T-helper 2 cell treated with Interferon-gamma antibody and Interleukin-4, amounts not matched to agents 100 ng/mL and 5 ng/mL, for 36 hours (primary cell): ENCODE results near the gene SERPINB3. TPM values are rescaled to one million over a fixed set of nuclear protein-coding genes. Genes with fewer than 3 reads are reported as not detected.
"Not testable (repeated sequence)": the region's sequence is repeated elsewhere in the genome, so short reads cannot be mapped to it uniquely, and the experiment has no call there.

Experiments used
- intact Hi-C: fragments of 100-400 bp; cut with micrococcal nuclease; formaldehyde crosslinking; loops from one replicate; pipeline ENCODE4 v1.15.1; 2023
- total RNA-seq: library from RNA; stranded (reverse); gene quantifications from 2 replicates; pipeline ENCODE4 v1.2.3, GENCODE V29; 2022

SERPINB3 gene
- total RNA-seq, 1 donor from 2014 or later = not detected

DNA sequence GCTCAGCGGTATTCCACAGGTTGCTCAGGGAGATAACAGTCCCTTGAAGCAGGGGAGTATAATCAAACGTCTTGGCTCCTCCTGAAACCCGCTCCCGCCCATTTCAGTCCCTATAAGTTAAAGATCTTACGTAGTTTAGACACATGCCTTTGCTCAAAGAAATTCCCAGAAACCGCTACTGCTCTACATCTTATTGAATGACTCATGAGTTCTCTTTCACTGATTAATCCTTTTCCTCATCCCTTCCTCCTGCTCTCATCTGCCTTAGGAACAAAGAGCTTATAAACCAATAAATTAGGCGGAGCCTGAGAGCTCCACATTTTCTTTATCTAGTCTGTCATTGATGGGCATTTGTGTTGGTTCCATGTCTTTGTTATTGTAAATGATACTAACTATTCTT lies 13.5 kb downstream of the SERPINB3 start:
- intact Hi-C loops = no loop called here

DNA sequence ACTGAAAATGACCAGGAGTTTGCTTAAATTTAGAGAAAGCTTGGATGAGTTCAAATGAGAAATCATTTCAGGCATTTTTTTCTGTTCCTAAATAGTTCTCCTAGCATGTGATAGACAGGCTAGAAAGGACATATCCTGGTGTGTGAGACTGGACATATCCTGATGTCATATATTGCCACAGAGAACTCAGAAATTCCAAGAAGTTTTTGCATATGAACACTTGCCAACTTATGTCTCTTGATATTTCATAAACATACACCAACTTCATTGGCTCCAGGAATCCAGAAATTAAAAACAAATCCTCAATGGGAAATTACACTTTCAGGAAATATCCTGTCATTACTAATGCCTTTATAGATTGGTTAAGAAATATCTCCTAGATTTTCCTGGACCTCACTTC lies 14.8 kb downstream of the SERPINB3 start:
- intact Hi-C loops = no loop called here

GRCh38 chr18:63644694-63645093 lies 17.0 kb downstream of the SERPINB3 start:
- intact Hi-C loops = not testable (repeated sequence)

- intact Hi-C loops = not testable (repeated sequence)
Observed at GRCh38 chr18:63644142-63644541, 17.6 kb downstream of the SERPINB3 start, which contains the start of gene SERPINB4. TSS of gene SERPINB4 (minus strand) at chr18:63644256. CDS start at chr18:63643577, 679 bp downstream.

- intact Hi-C loops = not testable (repeated sequence)
Observed at GRCh38 chr18:63642668-63643356, 18.9 kb downstream of the SERPINB3 start.

DNA sequence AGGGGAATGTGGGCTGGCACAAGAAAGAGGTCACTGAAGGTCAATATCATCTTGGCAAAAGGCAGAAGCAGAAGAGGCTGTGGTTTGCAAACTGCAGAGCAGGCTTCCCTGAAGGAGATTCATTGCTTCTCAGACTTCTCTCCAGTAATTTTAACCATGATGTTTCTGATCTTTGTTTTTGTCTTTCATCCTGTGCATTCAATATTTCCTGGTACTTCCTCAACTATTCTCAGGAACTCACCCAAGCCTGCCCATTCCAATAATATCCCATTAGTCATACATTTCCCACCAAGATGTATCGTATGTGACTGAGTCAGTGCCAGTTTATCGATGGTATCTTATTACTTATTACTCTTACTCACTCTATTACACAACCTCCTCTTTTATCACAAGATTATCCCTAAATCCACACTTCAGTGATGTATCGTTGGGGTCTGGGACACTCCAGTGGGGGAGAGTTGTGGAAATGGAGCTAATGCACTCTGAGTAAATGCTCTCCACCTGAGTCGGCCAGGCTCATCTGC lies 20.5 kb downstream of the SERPINB3 start:
- intact Hi-C loops = not testable (repeated sequence)

DNA sequence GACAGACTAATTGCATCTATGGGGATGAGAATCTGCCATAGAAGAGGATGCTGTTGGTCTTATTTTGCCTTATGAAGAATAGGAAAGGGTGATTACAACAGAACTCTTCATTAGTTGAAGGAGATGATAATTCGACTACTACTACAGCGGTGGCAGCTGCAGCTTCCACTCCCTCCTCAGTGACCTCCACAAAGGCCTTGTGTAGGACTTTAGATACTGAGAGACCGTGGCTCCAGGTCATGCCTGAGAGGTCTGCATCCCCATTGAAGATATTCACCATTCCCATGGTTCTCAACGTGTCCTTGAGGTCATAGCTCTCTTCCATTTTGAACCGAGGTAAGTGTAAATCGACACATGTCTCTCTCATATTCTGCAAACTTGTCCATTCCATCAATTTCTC lies 24.0 kb downstream of the SERPINB3 start:
- intact Hi-C loops = no loop called here

DNA sequence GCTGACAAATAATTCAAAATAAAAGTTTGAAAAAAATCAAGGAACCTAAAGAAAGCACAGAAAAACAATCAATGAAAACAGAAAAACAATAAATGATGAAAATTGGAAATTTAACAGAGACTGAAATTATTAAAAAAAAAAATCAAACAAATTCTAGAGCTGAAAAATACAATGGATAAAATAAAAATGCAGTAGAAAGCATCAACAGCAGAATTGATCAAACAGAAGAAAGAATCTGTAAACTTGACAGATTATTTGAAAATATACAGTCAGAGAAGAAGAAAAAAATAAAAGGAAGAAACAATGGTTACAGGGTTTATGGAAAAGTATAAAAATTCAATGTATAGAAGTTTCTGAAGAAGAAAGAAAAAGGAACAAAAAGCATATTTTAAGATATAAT lies 33.9 kb downstream of the SERPINB3 start:
- intact Hi-C loops = no loop called here

DNA sequence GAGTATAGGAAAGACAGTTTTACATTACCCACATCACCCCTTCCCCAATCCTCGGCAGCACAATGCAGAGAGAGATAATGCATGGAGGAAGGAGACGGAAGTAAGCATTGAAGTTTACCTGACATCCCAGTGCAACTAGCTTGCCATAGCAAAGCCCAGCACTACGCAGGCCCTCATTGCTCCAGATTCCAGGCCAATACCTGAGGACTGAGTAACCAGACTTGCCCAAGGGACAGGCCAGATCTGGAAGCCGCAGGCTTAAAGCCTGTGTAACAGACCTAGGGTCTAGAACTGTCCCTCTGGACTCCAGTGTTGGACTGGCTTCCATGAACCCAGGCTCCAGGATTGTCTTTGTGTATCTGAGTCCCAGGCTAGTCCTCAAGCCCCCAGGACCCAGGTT lies 35.3 kb downstream of the SERPINB3 start:
- intact Hi-C loops = no loop called here

DNA sequence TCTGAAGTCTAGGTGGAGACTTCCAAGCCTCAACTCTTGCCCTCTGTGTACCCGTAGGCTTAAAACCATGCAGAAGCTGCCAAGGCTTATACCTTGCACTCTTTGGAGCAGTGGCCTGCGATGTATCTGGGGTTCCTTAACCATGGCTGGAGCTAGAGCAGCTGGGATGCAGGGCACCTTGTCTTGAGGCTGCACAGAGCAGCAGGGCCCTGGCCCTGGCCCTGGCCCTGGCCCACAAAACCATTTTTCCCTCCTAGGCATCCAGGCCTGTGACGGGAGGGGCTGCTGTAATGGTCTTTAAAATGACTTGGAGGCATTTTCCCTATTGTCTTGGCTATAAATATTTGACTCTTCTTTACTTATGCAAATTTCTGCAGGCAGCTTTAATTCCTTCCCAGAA lies 36.8 kb downstream of the SERPINB3 start:
- intact Hi-C loops = no loop called here

DNA sequence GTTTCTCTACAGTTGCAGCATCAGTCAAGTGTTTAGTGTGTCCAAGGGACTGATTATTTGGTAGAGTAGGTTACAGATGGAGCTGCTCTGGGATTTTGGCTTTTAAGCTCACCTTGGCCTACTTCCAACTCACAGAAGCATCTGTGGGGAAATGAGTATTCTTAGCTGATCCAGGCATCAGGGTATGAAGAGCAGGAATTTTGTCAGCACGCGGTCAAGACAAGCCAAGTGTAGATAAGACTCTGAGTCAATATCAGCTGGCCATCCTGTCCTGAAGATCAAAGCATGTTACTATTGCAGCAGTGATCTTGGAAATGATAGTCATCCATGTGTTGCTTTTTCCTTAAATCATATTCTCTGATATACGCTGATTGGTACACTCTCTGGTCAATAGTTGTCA lies 42.0 kb downstream of the SERPINB3 start:
- intact Hi-C loops = no loop called here

GRCh38 chr18:63617915-63618234 lies 43.8 kb downstream of the SERPINB3 start:
- intact Hi-C loops = no loop called here

DNA sequence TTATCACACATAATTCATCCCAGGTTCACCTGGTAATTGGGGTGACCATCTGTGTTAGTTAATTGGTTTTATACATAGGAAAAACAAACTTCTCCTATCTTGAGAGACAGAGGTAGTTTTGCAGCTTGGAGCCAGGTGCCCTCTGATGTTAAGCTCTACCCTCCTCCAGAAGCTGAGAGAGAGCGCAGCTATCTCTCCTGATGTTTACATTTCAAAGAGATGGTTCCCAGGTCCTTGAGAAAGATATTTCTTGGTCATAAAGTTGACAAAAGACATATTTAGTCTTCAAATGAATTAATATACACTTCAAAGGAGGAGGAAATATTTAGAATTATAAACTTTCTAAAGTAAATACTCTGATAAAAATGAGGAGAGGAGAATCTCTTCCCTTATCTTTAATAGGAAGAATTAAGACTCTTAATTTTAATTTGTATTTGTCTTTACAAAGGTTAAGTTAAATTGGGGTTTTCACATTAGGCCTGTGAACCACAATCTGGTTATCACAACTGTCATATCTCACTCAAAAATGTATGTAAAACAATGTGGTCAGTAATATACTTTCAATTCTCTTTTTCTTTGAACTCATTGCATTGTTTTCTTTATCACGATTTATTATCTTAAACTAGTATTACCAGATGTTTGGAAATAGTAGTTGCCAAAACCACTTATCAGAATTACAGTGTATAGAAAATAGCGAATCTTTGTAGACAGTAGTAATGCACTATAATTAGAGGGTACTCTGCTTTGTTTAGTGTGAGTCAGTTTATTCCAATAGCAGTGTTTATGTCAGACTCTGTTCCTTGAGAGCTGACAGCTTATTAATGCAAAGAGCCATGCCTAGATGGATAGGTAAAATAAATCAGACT lies 44.4 kb downstream of the SERPINB3 start:
- intact Hi-C loops = no loop called here

- intact Hi-C loops = no loop called here
Observed at GRCh38 chr18:63613420-63613819, 48.3 kb downstream of the SERPINB3 start.

GRCh38 chr18:63606526-63606925 lies 55.2 kb downstream of the SERPINB3 start:
- intact Hi-C loops = no loop called here

Other genes with a start within 250 kb of the SERPINB3 start
- 78.8 and 84.4 TPM in 2 replicates for gene VPS4B, start 239.4 kb downstream of the SERPINB3 start, total RNA-seq
- gene SERPINB5, start 184.9 kb downstream of the SERPINB3 start, total RNA-seq = not detected in 2 replicates
- gene SERPINB12, start 119.5 kb downstream of the SERPINB3 start, total RNA-seq = not detected in 2 replicates
- not detected in 2 replicates for gene SERPINB13, start 74.5 kb downstream of the SERPINB3 start, total RNA-seq
- not detected in 2 replicates for gene SERPINB4, start 17.6 kb downstream of the SERPINB3 start, total RNA-seq
- not detected in 2 replicates for gene SERPINB11, start 41.1 kb upstream of the SERPINB3 start, total RNA-seq
- gene SERPINB7, start 113.5 kb upstream of the SERPINB3 start, total RNA-seq = not detected in 2 replicates
- not detected in 2 replicates for gene SERPINB2, start 225.8 kb upstream of the SERPINB3 start, total RNA-seq
- gene SERPINB10, start 246.1 kb upstream of the SERPINB3 start, total RNA-seq = not detected in 2 replicates